Fibroblast of gingiva (primary cell): ENCODE results near the gene GPLD1.

Source experiments
- DNase-seq: peaks from one replicate; pipeline ENCODE4 v3.0.0-alpha.2; 2011; ENCODE audit warnings: low read depth

Gene GPLD1

DNA sequence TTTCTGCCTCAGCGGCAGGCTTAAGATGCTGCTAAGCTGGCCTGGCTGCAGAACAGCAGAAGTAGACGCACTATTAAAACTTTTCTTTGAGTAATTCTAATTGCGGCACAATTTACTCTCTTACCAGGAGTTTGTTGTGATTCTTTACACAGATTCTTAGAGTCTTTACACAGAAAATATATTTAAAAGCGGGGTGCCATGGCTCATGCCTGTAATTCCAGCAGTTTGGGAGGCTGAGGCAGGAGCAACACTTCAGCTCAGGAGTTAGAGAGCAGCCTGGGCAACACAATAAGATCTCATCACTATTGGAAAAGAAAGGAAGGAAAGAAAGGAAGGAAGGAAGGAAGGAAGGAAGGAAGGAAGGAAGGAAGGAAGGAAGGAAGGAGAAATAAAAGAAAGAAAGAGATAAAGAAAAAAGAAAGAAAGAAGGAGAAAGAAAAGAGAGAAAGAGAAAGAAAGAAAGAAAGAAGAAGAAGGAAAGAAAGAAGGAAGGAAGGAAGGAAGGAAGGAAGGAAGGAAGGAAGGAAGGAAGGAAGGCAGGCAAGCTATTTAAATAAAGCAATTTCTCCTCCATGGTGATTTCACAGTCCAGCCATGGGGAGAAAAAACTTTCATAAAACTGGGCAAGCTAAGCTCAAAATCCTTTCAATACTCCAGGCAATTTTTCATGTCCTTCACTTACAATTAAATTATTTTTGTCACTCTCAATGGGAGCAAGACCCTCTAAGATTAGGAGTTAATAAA, 107.7 kb downstream of the GPLD1 start:
- DNase-seq: no peak

- no peak for DNase-seq
Measured at GRCh38 chr6:24378473-24379097, 110.8 kb downstream of the GPLD1 start.
